IPS-11a (cell line): ENCODE results near the gene GRIP2.

Experiments used
- H3K4me3 ChIP-seq: one replicate; pipeline ENCODE4 v1.5.1; 2013; ENCODE audit warnings: low read depth, low read length, control low read depth

Gene GRIP2

DNA sequence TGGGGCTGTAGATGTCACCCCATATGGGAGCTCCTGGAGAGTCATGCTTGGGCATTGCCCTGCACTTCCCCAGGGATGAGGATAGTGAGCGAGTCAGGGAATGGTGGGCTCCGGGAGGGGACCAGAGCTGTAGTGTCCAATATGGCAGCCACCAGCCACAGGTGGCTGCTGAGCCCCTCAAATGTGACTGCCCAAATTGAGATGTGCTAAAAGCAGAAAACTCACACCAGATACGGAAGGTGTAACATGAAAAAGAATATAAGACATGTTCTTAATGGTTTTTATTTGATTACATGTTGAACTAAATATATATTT, 31.7 kb downstream of the GRIP2 start:
- H3K4me3 ChIP-seq, result no peak overlapping the region

DNA sequence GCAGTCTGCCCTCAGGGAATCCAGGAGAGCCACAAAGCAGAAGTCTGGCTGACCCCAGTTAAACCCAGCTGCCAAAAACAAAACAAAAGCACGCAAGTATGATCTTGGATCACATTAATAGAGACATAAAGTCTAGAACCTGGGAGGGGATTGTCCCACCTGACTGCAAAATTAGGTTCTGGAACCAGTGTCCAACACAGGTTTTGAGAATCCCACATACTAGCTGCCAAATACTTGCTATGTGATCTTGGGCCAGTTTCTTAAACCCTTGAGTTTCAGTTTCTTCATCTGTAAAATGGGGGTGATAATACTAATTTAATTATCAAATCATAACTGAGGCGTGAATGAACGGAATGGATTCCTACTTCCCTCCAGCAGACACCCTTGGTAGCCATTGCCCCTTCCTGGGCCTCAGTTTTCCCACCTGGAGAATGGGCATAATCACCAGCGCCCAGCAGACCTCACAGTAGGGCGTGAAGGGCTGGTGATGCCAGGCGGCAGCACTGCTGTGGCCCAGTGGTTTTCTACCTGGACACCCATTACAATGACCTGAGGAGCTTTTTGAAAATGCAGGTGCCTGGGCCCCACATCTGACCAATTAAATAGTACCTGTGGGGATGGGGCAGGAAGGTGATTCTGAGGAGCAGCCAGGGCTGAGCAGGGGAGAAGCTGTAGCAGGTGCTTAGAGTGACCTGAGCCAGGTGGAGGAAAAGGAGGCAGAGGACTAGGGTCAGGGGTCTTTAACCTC, 32.2 kb downstream of the GRIP2 start:
- H3K4me3 ChIP-seq, result no peak overlapping the region

DNA sequence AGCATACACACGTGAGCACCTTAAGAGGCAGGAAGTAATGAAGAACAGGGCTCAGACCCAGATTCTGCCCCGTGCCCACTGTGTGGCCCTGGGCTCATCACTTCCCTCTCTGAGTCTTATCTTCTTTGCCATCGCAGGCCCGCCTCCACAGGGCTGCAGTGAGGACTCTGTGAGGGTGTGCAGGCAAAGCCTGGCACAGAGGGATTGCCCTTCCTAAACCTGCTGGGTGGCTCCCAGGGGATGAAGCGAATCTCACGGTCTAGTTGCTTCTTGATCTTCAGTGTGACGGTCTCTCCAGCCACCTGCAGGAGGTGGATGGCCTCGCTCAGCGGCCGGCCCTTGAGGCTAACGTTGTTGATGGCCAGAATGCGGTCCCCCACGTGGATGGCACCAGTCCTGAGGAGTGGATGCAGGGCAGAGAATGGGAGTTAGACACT, 32.8 kb downstream of the GRIP2 start:
- no peak overlapping the region for H3K4me3 ChIP-seq

GRCh38 chr3:14506626-14507304, 33.4 kb downstream of the GRIP2 start:
- H3K4me3 ChIP-seq, result no peak overlapping the region

GRCh38 chr3:14505803-14506500, 34.2 kb downstream of the GRIP2 start:
- no peak overlapping the region for H3K4me3 ChIP-seq

GRCh38 chr3:14505001-14505802, 34.9 kb downstream of the GRIP2 start:
- no peak overlapping the region for H3K4me3 ChIP-seq

DNA sequence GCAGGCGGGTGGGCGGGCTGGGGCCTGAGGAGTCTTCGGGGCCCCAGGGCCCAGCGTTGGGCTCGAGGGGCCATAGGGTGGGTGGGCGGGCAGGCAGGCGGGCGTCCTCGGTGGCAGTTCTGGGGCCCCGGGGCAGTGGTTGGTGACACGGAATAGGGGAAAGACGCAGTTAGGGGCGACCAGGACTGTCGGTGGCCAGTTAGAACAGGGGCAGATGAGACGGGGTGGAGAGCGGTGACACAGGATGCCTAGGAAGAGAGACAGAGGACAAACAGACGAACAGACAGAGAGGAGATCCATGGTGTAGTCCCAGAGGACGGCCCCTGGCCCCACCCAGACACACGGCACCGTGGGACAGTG, 36.5 kb downstream of the GRIP2 start:
- H3K4me3 ChIP-seq, result no peak overlapping the region

DNA sequence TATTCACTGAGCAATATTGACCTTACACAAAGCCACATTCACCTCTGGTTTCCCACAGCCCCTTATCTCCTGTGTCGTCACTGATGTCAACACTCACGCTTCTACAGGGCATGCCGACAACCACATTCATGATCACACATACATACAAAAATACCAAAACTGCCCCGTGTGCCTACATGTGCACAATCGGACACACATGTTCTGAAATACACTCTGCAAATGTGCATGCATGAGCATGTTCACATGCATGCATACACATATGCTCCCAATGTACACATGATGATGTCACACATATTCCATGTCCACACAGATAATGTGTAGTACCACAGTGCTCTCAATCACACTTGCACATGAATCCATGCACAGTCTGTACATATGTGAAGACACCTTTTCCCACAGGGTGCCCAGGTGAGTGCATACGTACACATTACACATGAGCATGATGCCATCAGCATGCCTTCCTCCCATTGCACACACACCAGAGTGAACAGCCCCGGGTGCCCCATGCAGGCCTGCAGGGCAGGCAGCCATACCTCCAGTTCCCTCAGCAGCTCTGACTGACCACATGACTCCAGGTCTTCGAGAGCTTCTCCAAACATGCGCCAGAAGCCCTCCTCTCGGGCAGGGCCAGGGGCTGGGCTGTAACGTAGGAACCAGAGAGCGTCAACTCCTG, 37.0 kb downstream of the GRIP2 start:
- H3K4me3 ChIP-seq, result no peak overlapping the region

DNA sequence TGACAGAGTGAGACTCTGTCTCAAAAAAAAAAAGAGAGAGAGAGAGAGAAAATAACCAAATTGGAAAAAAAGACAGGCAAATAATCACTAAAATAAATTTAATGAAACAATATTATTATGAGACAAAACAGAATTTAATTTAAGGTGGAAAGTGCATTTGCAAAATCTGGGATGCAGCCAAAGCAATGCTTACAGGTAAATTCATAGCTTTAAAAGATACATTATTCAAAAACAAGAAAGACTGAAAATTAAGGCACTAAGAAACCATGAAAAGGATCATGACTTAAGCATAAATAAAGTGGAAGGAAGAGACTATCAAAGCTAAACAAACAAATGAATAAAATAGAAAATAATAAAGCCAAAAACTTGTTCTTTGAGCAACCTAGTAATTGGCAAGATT, 37.7 kb downstream of the GRIP2 start:
- no peak overlapping the region for H3K4me3 ChIP-seq

- H3K4me3 ChIP-seq, result no peak overlapping the region
These were observed 42.8 kb downstream of the GRIP2 start for GRCh38 chr3:14497321-14497720.

- H3K4me3 ChIP-seq, result no peak overlapping the region
These were observed 43.8 kb downstream of the GRIP2 start for GRCh38 chr3:14496351-14496750.

DNA sequence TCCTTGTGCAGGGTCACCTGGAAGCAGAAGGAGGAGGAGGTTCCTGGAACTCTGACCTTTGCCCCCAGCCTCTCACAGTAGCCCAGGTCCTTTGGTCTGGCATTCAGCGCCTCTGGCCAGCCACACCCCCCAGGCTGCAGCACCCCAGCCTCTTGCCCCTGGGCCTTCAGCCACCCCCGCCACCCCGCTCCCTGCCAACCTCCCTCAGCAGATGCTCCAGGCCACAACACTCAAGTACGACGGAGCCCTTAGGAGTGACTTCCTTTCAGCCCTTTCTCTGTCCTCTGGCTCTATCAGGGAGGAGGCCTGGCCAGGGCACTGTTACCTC, 45.2 kb downstream of the GRIP2 start:
- H3K4me3 ChIP-seq, result no peak overlapping the region

- H3K4me3 ChIP-seq, result no peak overlapping the region
These were observed 45.7 kb downstream of the GRIP2 start for GRCh38 chr3:14494279-14494972.

- no peak overlapping the region for H3K4me3 ChIP-seq
These were observed 46.9 kb downstream of the GRIP2 start for GRCh38 chr3:14492948-14493881.

GRCh38 chr3:14491396-14492190, 48.5 kb downstream of the GRIP2 start:
- H3K4me3 ChIP-seq, result no peak overlapping the region

- H3K4me3 ChIP-seq, result no peak overlapping the region
These were observed 49.3 kb downstream of the GRIP2 start for GRCh38 chr3:14490831-14491230.

DNA sequence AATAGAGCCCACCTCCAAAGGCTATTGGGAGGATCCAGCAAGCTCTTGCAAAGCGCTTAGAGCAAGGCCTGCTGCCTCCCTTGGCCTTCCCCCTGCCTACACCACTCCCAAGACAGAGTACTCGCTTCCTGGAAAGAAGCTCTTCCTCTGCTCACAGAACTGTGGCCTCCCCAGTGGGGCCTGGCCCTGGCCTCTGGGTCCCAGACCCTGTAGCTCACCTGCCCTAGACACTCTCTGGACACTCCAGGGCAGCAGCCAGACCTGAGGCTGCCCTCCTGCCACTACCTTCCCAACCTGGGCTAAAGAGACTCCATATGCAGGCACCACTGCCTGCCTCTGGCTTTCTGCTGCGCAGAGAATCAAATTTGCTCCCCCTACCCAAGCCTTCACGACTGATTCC, 49.9 kb downstream of the GRIP2 start:
- no peak overlapping the region for H3K4me3 ChIP-seq

- no peak overlapping the region for H3K4me3 ChIP-seq
These were observed 50.5 kb downstream of the GRIP2 start for GRCh38 chr3:14489641-14490040.
